Epidermal melanocyte (primary cell): ENCODE measurements around the gene KDR.

Experiments used
- DNase-seq: peaks from one replicate; pipeline ENCODE4 v3.0.0; 2011; ENCODE audit warnings: low spot score; ENCODE audit not compliant: insufficient read length

The KDR gene

DNA sequence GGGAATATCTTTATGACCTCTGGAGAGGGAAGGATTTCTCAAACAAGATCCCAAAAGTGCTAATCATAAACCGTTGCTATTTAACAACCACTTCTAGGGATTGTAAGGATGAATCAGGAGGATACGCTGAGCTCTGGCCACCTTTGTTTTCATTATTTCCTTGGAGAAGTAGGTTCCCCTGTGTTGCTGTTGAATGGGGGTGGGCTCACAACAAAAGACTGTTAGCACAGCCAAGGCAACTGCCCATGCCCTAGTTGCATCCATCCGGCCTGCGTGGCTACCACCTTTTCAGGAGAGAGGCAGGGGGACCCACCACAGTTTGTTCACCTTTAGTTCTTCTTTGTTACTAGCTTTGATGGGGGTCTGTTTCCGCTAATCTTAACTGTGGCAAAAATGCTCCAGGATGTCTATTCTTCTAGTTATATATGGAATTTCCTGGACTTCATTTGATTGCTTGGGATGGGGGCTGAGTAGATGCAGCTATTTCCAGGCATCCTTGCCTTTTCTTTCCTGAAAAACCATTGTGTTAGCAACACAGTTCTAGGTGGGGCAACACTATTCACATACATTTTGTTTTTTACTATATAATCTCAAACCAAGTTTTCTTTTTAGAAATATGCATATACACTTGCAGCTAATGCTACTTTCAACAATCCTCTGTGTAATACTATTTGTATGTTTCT is 95.4 kb downstream of the KDR start:
- no peak for DNase-seq

DNA sequence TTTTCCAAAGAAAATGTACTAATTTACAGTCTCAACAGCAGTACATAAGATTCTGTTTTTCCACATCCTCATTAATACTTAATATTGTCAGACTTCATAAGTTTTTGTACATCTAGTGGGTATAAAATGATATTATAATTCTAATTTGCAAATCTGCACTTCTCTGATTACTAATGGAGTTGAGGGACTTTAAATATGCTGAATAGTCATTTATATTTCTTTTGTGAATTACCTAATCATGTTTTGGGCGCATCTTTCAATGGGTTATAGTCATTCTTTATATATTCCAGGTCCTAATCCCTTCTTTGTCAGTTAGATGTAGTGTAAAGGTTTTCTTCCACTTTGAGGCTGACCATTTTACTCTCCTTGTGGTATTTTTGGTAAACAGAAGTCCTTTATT is 96.1 kb downstream of the KDR start:
- no peak for DNase-seq
